SK-N-SH (cell line): Measurements from ENCODE around the gene SKIC2. TPM values are rescaled to one million over a fixed set of nuclear protein-coding genes. Genes with fewer than 3 reads are reported as not detected.

Experiments used
- CTCF ChIA-PET: fragments of 300-600, 350-600 bp; formaldehyde crosslinking; extraction: SDS; loops from one replicate; lab custom pipeline; 2021; lab: Yijun Ruan, JAX
- POLR2A ChIA-PET: fragments of 350-600 bp; sonication (Branson Sonifier 250); formaldehyde crosslinking; extraction: SDS; loops from one replicate; lab custom pipeline; 2020; ENCODE audit warnings: antibody characterized with exemption, inconsistent platforms; lab: Yijun Ruan, JAX
- DNase-seq: peaks from one replicate; pipeline ENCODE4 v3.0.0; 2012
- H2AFZ ChIP-seq: fragments of 200-600 bp; sonication (generic); 2 replicates; pipeline ENCODE4 v1.8.1; 2016; ENCODE audit warnings: antibody characterized with exemption, mild to moderate bottlenecking, low read depth
- H3F3A ChIP-seq: fragments of 200-600 bp; sonication (generic); replicated peaks from 2 replicates; pipeline ENCODE3; 2016; ENCODE audit warnings: antibody characterized with exemption, mild to moderate bottlenecking; ENCODE audit not compliant: insufficient read depth
- H3K27ac ChIP-seq, 2 experiments: fragments of 200-500 bp in 1 of 2; fragments of 200-600 bp in 1 of 2; sonication (Bioruptor generic) in 1 of 2; sonication (generic), shearing (Covaris generic) in 1 of 2; 2 replicates each; pipeline versions ENCODE4 v1.5.1 to v1.6.1; 2014 to 2016; ENCODE audit warnings: low read depth in 2 of 2, inconsistent platforms in 1 of 2, low read length in 1 of 2, mild to moderate bottlenecking in 1 of 2, mixed read lengths in 1 of 2
- H3K27me3 ChIP-seq: fragments of 200-600 bp; sonication (generic), shearing (Covaris generic); 2 replicates; pipeline ENCODE4 v1.6.1; 2016; ENCODE audit warnings: mixed run types; ENCODE audit not compliant: insufficient read depth
- H3K36me3 ChIP-seq, 2 experiments: fragments of 200-500 bp in 1 of 2; fragments of 200-600 bp in 1 of 2; sonication (Bioruptor generic) in 1 of 2; sonication (generic) in 1 of 2; replicated peaks in 1 of 2; 2 replicates each; pipeline versions ENCODE3 to v1.5.1; 2014 to 2016; ENCODE audit warnings: low read length in 1 of 2, mild to moderate bottlenecking in 1 of 2; ENCODE audit not compliant: insufficient read depth in 2 of 2, control insufficient read depth in 1 of 2
- H3K4me1 ChIP-seq, 2 experiments: fragments of 200-500 bp in 1 of 2; fragments of 200-600 bp in 1 of 2; sonication (Bioruptor generic) in 1 of 2; sonication (generic), shearing (Covaris generic) in 1 of 2; 2 replicates each; pipeline versions ENCODE4 v1.5.1 to v1.6.1; 2014 to 2016; ENCODE audit warnings: low read depth in 1 of 2, low read length in 1 of 2, mixed run types in 1 of 2; ENCODE audit not compliant: insufficient read depth in 2 of 2, control insufficient read depth in 1 of 2
- H3K4me2 ChIP-seq: fragments of 200-600 bp; sonication (generic), shearing (Covaris generic); 2 replicates; pipeline ENCODE4 v1.6.1; 2017; ENCODE audit warnings: mixed run types
- H3K4me3 ChIP-seq, 2 experiments: fragments of 200-500 bp in 1 of 2; fragments of 200-600 bp in 1 of 2; sonication (Bioruptor generic) in 1 of 2; sonication (generic), shearing (Covaris generic) in 1 of 2; 2 replicates each; pipeline versions ENCODE4 v1.5.1 to v1.8.1; 2014 to 2016; ENCODE audit warnings: low read depth in 2 of 2, inconsistent platforms in 1 of 2, low read length in 1 of 2, mild to moderate bottlenecking in 1 of 2, mixed read lengths in 1 of 2, moderate library complexity in 1 of 2
- H3K79me2 ChIP-seq: fragments of 200-600 bp; sonication (generic); 2 replicates; pipeline ENCODE4 v1.8.1; 2017; ENCODE audit warnings: mild to moderate bottlenecking; ENCODE audit not compliant: insufficient read depth
- H3K9ac ChIP-seq: fragments of 200-600 bp; sonication (generic); 2 replicates; pipeline ENCODE4 v1.6.1; 2017; ENCODE audit warnings: mixed run types
- H3K9me2 ChIP-seq: fragments of 200-600 bp; sonication (generic); 2 replicates; pipeline ENCODE4 v1.6.1; 2017; ENCODE audit warnings: mixed run types
- H3K9me3 ChIP-seq: fragments of 200-600 bp; sonication (generic); 2 replicates; pipeline ENCODE4 v1.6.1; 2017; ENCODE audit warnings: mixed run types, mild to moderate bottlenecking, moderate library complexity
- H4K20me1 ChIP-seq: fragments of 200-600 bp; sonication (generic); 2 replicates; pipeline ENCODE4 v1.6.1; 2017; ENCODE audit warnings: mild to moderate bottlenecking, mixed run types; ENCODE audit not compliant: insufficient read depth
- ELF1 ChIP-seq: IDR thresholded peaks from 2 replicates; pipeline ENCODE4 v1.4.0; 2012
- EP300 ChIP-seq, 2 experiments: IDR thresholded peaks; 2 replicates each; pipeline versions ENCODE4 v1.4.0 to v1.6.1; 2012; ENCODE audit warnings: borderline replicate concordance in 1 of 2, low read depth in 1 of 2, low read length in 1 of 2
- FOSL2 ChIP-seq: IDR thresholded peaks from 2 replicates; pipeline ENCODE4 v1.4.0; 2012; ENCODE audit warnings: low read depth, mild to moderate bottlenecking, moderate library complexity, borderline replicate concordance
- FOXJ3 ChIP-seq: sonication (generic); formaldehyde crosslinking; IDR thresholded peaks from 2 replicates; pipeline ENCODE4 v1.5.1; 2020; ENCODE audit warnings: mild to moderate bottlenecking, missing genetic modification reagents
- FOXM1 ChIP-seq: IDR thresholded peaks from 2 replicates; pipeline ENCODE4 v1.4.0; 2012; ENCODE audit warnings: low read depth, mild to moderate bottlenecking
- GATA2 ChIP-seq: sonication (generic); formaldehyde crosslinking; IDR thresholded peaks from 2 replicates; pipeline ENCODE4 v1.5.0; 2020; ENCODE audit warnings: mild to moderate bottlenecking, missing genetic modification reagents
- JUND ChIP-seq: IDR thresholded peaks from 2 replicates; pipeline ENCODE4 v1.4.0; 2012
- MAX ChIP-seq: IDR thresholded peaks from 2 replicates; pipeline ENCODE4 v1.4.0; 2012; ENCODE audit warnings: low read depth
- NRF1 ChIP-seq: IDR thresholded peaks from 2 replicates; pipeline ENCODE4 v1.6.1; 2012; ENCODE audit warnings: low read depth, mild to moderate bottlenecking, low read length
- RCOR1 ChIP-seq: fragments of 150-350 bp; IDR thresholded peaks from 2 replicates; pipeline ENCODE4 v1.6.1; 2017; ENCODE audit warnings: antibody characterized with exemption, low read length
- RFX5 ChIP-seq: IDR thresholded peaks from 2 replicates; pipeline ENCODE4 v1.6.1; 2012; ENCODE audit warnings: mild to moderate bottlenecking, improper control_type of control experiment, low read length
- RXRA ChIP-seq: IDR thresholded peaks from 2 replicates; pipeline ENCODE4 v1.4.0; 2012; ENCODE audit warnings: low read depth, mild to moderate bottlenecking, borderline replicate concordance
- SIN3A ChIP-seq: IDR thresholded peaks from 2 replicates; pipeline ENCODE4 v1.6.1; 2012; ENCODE audit warnings: low read depth, mild to moderate bottlenecking, low read length, moderate library complexity, borderline replicate concordance
- TAF1 ChIP-seq: IDR thresholded peaks from 2 replicates; pipeline ENCODE4 v1.6.1; 2012; ENCODE audit warnings: low read depth, mild to moderate bottlenecking, low read length, moderate library complexity, borderline replicate concordance
- TCF12 ChIP-seq: IDR thresholded peaks from 2 replicates; pipeline ENCODE4 v1.4.0; 2012
- USF1 ChIP-seq: IDR thresholded peaks from 2 replicates; pipeline ENCODE4 v1.4.0; 2012; ENCODE audit warnings: low read depth, borderline replicate concordance
- WGBS: methylation state at CpG from one replicate; pipeline ENCODE4 v1.1.6; 2017; ENCODE audit warnings: low lambda C conversion rate; 5-methylcytosine and 5-hydroxymethylcytosine counted together
- polyA plus RNA-seq, 3 experiments: library from polyadenylated mRNA; depleted of rRNA; stranded (reverse); fragments of >200 nt; gene quantifications; 2 replicates each; pipeline ENCODE4 v1.2.3, GENCODE V29; 2012
- TF ChIP-seq, protein P1 (sequence below): fragments of 150-350 bp; IDR thresholded peaks from 2 replicates; pipeline ENCODE4 v1.6.1; 2017; ENCODE audit warnings: antibody characterized with exemption, low read length, low read depth, borderline replicate concordance
- TF ChIP-seq, protein P2 (sequence below): fragments of 200-600 bp; sonication (generic); IDR thresholded peaks from 2 replicates; pipeline ENCODE4 v1.6.1; 2017; ENCODE audit warnings: antibody characterized with exemption, mild to moderate bottlenecking, moderate library complexity
- TF ChIP-seq, protein P3 (sequence below): IDR thresholded peaks from 2 replicates; pipeline ENCODE4; 2012

Gene SKIC2
- polyA plus RNA-seq, 1 of the 3 experiments (the other 2 are of a cell fraction), result 89.4 TPM

DNA sequence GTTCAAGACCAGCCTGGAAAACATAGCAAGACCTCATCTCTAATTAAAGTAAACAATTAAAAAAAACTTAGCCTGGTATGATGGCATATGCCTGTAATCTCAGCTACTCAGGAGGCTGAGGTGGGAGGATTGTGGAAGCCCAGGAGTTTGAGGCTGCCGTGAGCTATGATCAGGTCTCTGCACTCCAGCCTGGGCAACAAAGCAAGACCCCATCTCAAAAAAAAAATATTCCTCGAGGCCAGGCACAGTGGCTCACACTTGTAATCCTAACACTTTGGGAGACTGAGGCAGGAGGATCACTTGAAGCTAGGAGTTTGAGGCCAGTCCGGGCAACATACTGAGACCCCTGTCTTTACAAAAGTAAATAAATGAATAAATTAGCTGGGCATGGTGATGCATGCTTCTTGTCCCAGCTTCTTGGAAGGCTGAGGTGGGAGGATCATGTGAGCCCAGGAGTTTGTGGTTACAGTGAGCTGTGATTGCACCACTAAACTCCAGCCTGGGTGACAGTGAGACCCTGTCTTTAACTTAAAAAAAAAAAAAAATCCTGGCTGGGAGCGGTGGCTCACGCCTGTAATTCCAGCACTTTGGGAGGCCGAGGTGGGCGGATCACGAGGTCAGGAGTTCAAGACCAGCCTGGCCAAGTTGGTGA, 40.8 kb upstream of the SKIC2 start:
- H3K27ac ChIP-seq, result no peak overlapping the region
- no peak overlapping the region for H2AFZ ChIP-seq
- no peaks in the 10 kb centered on the region for H3K36me3 ChIP-seq
- no peaks in the 10 kb centered on the region for H3F3A ChIP-seq
- H3K79me2 ChIP-seq, result no peaks in the 10 kb centered on the region
- TF ChIP-seq, protein P1, sequence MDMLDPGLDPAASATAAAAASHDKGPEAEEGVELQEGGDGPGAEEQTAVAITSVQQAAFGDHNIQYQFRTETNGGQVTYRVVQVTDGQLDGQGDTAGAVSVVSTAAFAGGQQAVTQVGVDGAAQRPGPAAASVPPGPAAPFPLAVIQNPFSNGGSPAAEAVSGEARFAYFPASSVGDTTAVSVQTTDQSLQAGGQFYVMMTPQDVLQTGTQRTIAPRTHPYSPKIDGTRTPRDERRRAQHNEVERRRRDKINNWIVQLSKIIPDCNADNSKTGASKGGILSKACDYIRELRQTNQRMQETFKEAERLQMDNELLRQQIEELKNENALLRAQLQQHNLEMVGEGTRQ, result no peak
- TF ChIP-seq EP300 (IDR thresholded peaks at IDR 0.05; ENCODE audit: borderline replicate concordance in 1 of 2, low read depth in 1 of 2, low read length in 1 of 2) (no peak), TCF12 (no peak), GATA2 (CRISPR knock-in tag) (no peak), MAX (no peak), RXRA (no peak), FOXJ3 (CRISPR knock-in tag) (no peak), ELF1 (no peak), FOSL2 (no peak), RCOR1 (no peak), SIN3A (no peak), JUND (no peak), FOXM1 (no peak), USF1 (no peak), NRF1 (no peak), TAF1 (no peak), RFX5 (no peak)
- TF ChIP-seq, protein P2, sequence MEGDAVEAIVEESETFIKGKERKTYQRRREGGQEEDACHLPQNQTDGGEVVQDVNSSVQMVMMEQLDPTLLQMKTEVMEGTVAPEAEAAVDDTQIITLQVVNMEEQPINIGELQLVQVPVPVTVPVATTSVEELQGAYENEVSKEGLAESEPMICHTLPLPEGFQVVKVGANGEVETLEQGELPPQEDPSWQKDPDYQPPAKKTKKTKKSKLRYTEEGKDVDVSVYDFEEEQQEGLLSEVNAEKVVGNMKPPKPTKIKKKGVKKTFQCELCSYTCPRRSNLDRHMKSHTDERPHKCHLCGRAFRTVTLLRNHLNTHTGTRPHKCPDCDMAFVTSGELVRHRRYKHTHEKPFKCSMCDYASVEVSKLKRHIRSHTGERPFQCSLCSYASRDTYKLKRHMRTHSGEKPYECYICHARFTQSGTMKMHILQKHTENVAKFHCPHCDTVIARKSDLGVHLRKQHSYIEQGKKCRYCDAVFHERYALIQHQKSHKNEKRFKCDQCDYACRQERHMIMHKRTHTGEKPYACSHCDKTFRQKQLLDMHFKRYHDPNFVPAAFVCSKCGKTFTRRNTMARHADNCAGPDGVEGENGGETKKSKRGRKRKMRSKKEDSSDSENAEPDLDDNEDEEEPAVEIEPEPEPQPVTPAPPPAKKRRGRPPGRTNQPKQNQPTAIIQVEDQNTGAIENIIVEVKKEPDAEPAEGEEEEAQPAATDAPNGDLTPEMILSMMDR, result no peak
- TF ChIP-seq, protein P3, sequence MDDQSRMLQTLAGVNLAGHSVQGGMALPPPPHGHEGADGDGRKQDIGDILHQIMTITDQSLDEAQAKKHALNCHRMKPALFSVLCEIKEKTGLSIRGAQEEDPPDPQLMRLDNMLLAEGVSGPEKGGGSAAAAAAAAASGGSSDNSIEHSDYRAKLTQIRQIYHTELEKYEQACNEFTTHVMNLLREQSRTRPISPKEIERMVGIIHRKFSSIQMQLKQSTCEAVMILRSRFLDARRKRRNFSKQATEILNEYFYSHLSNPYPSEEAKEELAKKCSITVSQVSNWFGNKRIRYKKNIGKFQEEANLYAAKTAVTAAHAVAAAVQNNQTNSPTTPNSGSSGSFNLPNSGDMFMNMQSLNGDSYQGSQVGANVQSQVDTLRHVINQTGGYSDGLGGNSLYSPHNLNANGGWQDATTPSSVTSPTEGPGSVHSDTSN, result no peak
- H3K9ac ChIP-seq, result no peak overlapping the region
- POLR2A ChIA-PET, result no interaction called here
- no peaks in the 10 kb centered on the region for H3K9me3 ChIP-seq
- H3K4me3 ChIP-seq, result no peak overlapping the region
- no peak overlapping the region for H3K4me2 ChIP-seq
- no peaks in the 10 kb centered on the region for H4K20me1 ChIP-seq
- CTCF ChIA-PET, result interaction anchor here (0.7 to 3.3 kb wide), 3 partner anchors 34 to 130 kb away, joined by 3 to 11 read pairs (median 4); no protein-coding TSS in a partner anchor
- 62% methylated on average over 8 of the region's 8 CpGs for WGBS
- no peaks in the 10 kb centered on the region for H3K4me1 ChIP-seq
- no peaks in the 10 kb centered on the region for H3K27me3 ChIP-seq
- DNase-seq, result no peak
- H3K9me2 ChIP-seq, result no peaks in the 10 kb centered on the region
